ENCODE data around the gene HK2. TPM values are rescaled to one million over a fixed set of nuclear protein-coding genes. Genes with fewer than 3 reads are reported as not detected.

Gene HK2
- total RNA-seq, 2 donors from 2014 or later: 21.5 to 31.5 TPM

GRCh38 chr2:74883011-74883410 is 49.1 kb downstream of the HK2 start:
- Mint-ChIP-seq H3K9me3 (no peaks in the 10 kb centered on the region), H3K27ac (no peak overlapping the region), H3K4me1 (no peaks in the 10 kb centered on the region), H3K36me3 (ENCODE audit: low read depth) (peaks cover 72% of the 10 kb centered on the region), H3K27me3 (ENCODE audit: insufficient read depth) (no peaks in the 10 kb centered on the region), H3K4me3 (no peak overlapping the region)
- TF ChIP-seq CTCF (conservative IDR thresholded peaks at IDR 0.05): no peak
- Histone ChIP-seq H3K36me3 (ENCODE audit: control insufficient read depth, insufficient read depth, low read length) (peaks cover 83% of the 10 kb centered on the region), H3K27me3 (ENCODE audit: control insufficient read depth, insufficient read depth, low read length, poor library complexity, severe bottlenecking) (no peaks in the 10 kb centered on the region), H3K27ac (ENCODE audit: low read depth, low read length) (no peak overlapping the region), H3K9me3 (ENCODE audit: control insufficient read depth, low read length) (no peaks in the 10 kb centered on the region), H3K4me3 (ENCODE audit: low read length) (no peak overlapping the region), H3K9ac (ENCODE audit: extremely low read depth, low read length, poor library complexity, severe bottlenecking) (no peak overlapping the region), H3K4me1 (ENCODE audit: control insufficient read depth, insufficient read depth, low read length) (no peaks in the 10 kb centered on the region)
- DNase-seq: no peak
- 93 to 100% methylated on average over 4 to 6 of the region's 6 CpGs for WGBS, 2 experiments (ENCODE audit: insufficient coverage in 1 of 2, insufficient read length in 1 of 2)

GRCh38 chr2:74884118-74884762 is 50.3 kb downstream of the HK2 start:
- no peak overlapping the region for H3K4me3 Mint-ChIP-seq

DNA sequence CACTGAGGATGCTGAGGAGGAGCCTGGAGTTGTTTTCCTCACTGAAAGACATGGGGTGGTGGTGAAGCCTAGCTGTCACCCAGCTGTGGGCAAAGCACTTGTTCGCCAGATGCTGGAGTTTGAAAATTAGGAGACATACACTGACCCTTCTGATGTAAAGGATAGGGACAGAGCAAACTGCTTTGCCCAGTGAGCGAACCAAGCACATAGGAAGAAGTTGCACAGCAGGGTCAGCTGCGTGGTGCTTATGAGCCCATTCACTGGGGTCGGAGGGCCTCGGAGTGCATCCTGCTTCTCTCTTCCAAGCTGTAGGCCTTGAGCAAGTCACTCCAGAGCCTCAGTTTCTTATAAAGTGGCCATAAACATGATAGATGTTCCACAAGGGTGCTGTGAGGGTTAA is 50.9 kb downstream of the HK2 start:
- Histone ChIP-seq H3K27ac (ENCODE audit: low read depth, low read length) (no peak overlapping the region), H3K9me3 (ENCODE audit: control insufficient read depth, low read length) (no peaks in the 10 kb centered on the region), H3K9ac (ENCODE audit: extremely low read depth, low read length, poor library complexity, severe bottlenecking) (no peak overlapping the region), H3K4me3 (ENCODE audit: low read length) (no peak overlapping the region), H3K4me1 (ENCODE audit: control insufficient read depth, insufficient read depth, low read length) (no peaks in the 10 kb centered on the region), H3K36me3 (ENCODE audit: control insufficient read depth, insufficient read depth, low read length) (peaks cover 81% of the 10 kb centered on the region), H3K27me3 (ENCODE audit: control insufficient read depth, insufficient read depth, low read length, poor library complexity, severe bottlenecking) (no peaks in the 10 kb centered on the region)
- no peaks in the 10 kb centered on the region for H3K9me3 Mint-ChIP-seq
- TF ChIP-seq CTCF (conservative IDR thresholded peaks at IDR 0.05): no peak
- H3K4me3 Mint-ChIP-seq: no peak overlapping the region
- peaks cover 74% of the 10 kb centered on the region for H3K36me3 Mint-ChIP-seq (ENCODE audit: low read depth)
- H3K4me1 Mint-ChIP-seq: no peaks in the 10 kb centered on the region
- WGBS, 2 experiments (ENCODE audit: insufficient coverage in 1 of 2, insufficient read length in 1 of 2): 93 to 94% methylated on average over 4 to 5 of the region's 5 CpGs
- no peak overlapping the region for H3K27ac Mint-ChIP-seq
- H3K27me3 Mint-ChIP-seq (ENCODE audit: insufficient read depth): no peaks in the 10 kb centered on the region
- no peak for DNase-seq

More at GRCh38 chr2:74884118-74884762, 50.3 kb downstream of the HK2 start:
- Histone ChIP-seq H3K27me3 (ENCODE audit: control insufficient read depth, insufficient read depth, low read length, poor library complexity, severe bottlenecking) (no peaks in the 10 kb centered on the region), H3K9me3 (ENCODE audit: control insufficient read depth, low read length) (no peaks in the 10 kb centered on the region), H3K9ac (ENCODE audit: extremely low read depth, low read length, poor library complexity, severe bottlenecking) (no peak overlapping the region), H3K4me1 (ENCODE audit: control insufficient read depth, insufficient read depth, low read length) (no peaks in the 10 kb centered on the region), H3K36me3 (ENCODE audit: control insufficient read depth, insufficient read depth, low read length) (peaks cover 81% of the 10 kb centered on the region), H3K27ac (ENCODE audit: low read depth, low read length) (no peak overlapping the region), H3K4me3 (ENCODE audit: low read length) (no peak overlapping the region)
- H3K27me3 Mint-ChIP-seq (ENCODE audit: insufficient read depth): no peaks in the 10 kb centered on the region
- no peak for DNase-seq
- H3K27ac Mint-ChIP-seq: no peak overlapping the region
- no peak for TF ChIP-seq CTCF (conservative IDR thresholded peaks at IDR 0.05)
- H3K36me3 Mint-ChIP-seq (ENCODE audit: low read depth): peaks cover 74% of the 10 kb centered on the region
- H3K9me3 Mint-ChIP-seq: no peaks in the 10 kb centered on the region
- H3K4me1 Mint-ChIP-seq: no peaks in the 10 kb centered on the region
- 94% methylated on average over 3 to 5 of the region's 5 CpGs for WGBS, 2 experiments (ENCODE audit: insufficient coverage in 1 of 2, insufficient read length in 1 of 2)

Data from endodermal cell (in vitro differentiated cells).